Measurements from ENCODE around the gene SLC22A5.

- no peak for TF ChIP-seq POLR2A (IDR thresholded peaks at IDR 0.05)
- TF ChIP-seq CTCF (IDR thresholded peaks at IDR 0.05): no peak
Measured at GRCh38 chr5:132371603-132371994, 2.1 kb downstream of the SLC22A5 start.
